HepG2 (cell line): ENCODE results near the gene GNG7. TPM values are rescaled to one million over a fixed set of nuclear protein-coding genes. Genes with fewer than 3 reads are reported as not detected.

Experiments
- ATAC-seq: fragments of 200-7000 bp; cut with Tn5 transposase; 3 replicates; pipeline ENCODE4 v1.9.1; 2020; ENCODE audit warnings: mild to moderate bottlenecking, moderate library complexity
- BruUV-seq: library from RNA; stranded (reverse); fragments of 400-500 nt; replicated peaks from 2 replicates; lab custom pipeline; 2021; lab: Mats Ljungman, UMichigan
- CTCF ChIA-PET: fragments of 300-600 bp; formaldehyde crosslinking; extraction: SDS; loops from one replicate; lab custom pipeline; 2021; ENCODE audit warnings: low total read pairs, inconsistent platforms, low intra/inter-chr PET ratio; lab: Yijun Ruan, JAX
- POLR2A ChIA-PET: fragments of 350-600 bp; sonication (Branson Sonifier 250); formaldehyde crosslinking; loops from one replicate; lab custom pipeline; 2020; ENCODE audit warnings: antibody characterized with exemption, inconsistent platforms; lab: Yijun Ruan, JAX
- DNase-seq: peaks from one replicate; pipeline ENCODE4 v3.0.0-alpha.2; 2015; ENCODE audit warnings: low spot score
- FAIRE-seq: peaks from 3 replicates; lab custom pipeline; 2011; peaks lifted over from hg19 to GRCh38; lab: Jason Lieb, UNC
- H2AFZ ChIP-seq: one replicate; pipeline ENCODE4 v1.6.1; 2011; ENCODE audit warnings: low read length, inconsistent platforms
- H3K27ac ChIP-seq: fragments of 300-600 bp; 3 replicates; pipeline ENCODE4 v1.8.0; 2011; ENCODE audit warnings: mixed run types, mild to moderate bottlenecking, mixed read lengths, low read length, inconsistent platforms; ENCODE audit not compliant: insufficient read depth; ENCODE audit errors: extremely low read length
- H3K27me3 ChIP-seq, 2 experiments: fragments of 200-600 bp in 1 of 2; 2 replicates in 1 of 2; 3 replicates in 1 of 2; pipeline versions ENCODE4 v1.6.0 to v1.8.0; 2011; ENCODE audit warnings: low read length in 2 of 2, mild to moderate bottlenecking in 2 of 2, moderate library complexity in 2 of 2, inconsistent platforms in 1 of 2; ENCODE audit not compliant: insufficient read depth in 2 of 2, control insufficient read depth in 1 of 2
- H3K36me3 ChIP-seq, 2 experiments: fragments of 200-600 bp in 1 of 2; replicated peaks in 1 of 2; 2 replicates in 1 of 2; 3 replicates in 1 of 2; pipeline versions ENCODE4 v1.5.1 to v1.8.0; 2011; ENCODE audit warnings: low read length in 2 of 2, inconsistent platforms in 1 of 2; ENCODE audit not compliant: insufficient read depth in 2 of 2, control insufficient read depth in 1 of 2
- H3K4me1 ChIP-seq: 2 replicates; pipeline ENCODE4 v1.5.1; 2012; ENCODE audit warnings: low read length, inconsistent platforms; ENCODE audit not compliant: insufficient read depth
- H3K4me2 ChIP-seq: 2 replicates; pipeline ENCODE4 v1.6.0; 2011; ENCODE audit warnings: low read depth, low read length, inconsistent platforms
- H3K4me3 ChIP-seq, 3 experiments: fragments of 200-600 bp in 1 of 3; sonication (generic), shearing (Covaris generic) in 1 of 3; replicated peaks in 1 of 3; 2 replicates each; pipeline ENCODE4 v1.5.1; 2011 to 2016; ENCODE audit warnings: low read length in 3 of 3, inconsistent platforms in 2 of 3, low read depth in 2 of 3, mild to moderate bottlenecking in 2 of 3, control low read depth in 1 of 3, mixed read lengths in 1 of 3; ENCODE audit not compliant: insufficient read depth in 1 of 3
- H3K79me2 ChIP-seq: one replicate; pipeline ENCODE4 v1.6.1; 2011; ENCODE audit warnings: low read length, inconsistent platforms; ENCODE audit not compliant: insufficient read depth
- H3K9ac ChIP-seq: 2 replicates; pipeline ENCODE4 v1.6.0; 2011; ENCODE audit warnings: mild to moderate bottlenecking, low read depth, low read length, inconsistent platforms; ENCODE audit not compliant: insufficient read depth
- H3K9me3 ChIP-seq: 2 replicates; pipeline ENCODE4 v1.5.1; 2012; ENCODE audit warnings: mild to moderate bottlenecking, low read length
- H4K20me1 ChIP-seq: 2 replicates; pipeline ENCODE4 v1.6.0; 2011; ENCODE audit warnings: inconsistent platforms, mild to moderate bottlenecking, low read length, moderate library complexity; ENCODE audit not compliant: insufficient read depth
- KDM2A ChIP-seq: sonication (generic); formaldehyde crosslinking; IDR thresholded peaks from 2 replicates; pipeline ENCODE4 v1.4.0; 2020; ENCODE audit warnings: low read depth, missing genetic modification reagents, borderline replicate concordance
- RAD51 ChIP-seq: fragments of 450-650 bp; IDR thresholded peaks from 2 replicates; pipeline ENCODE4 v1.6.1; 2016; ENCODE audit warnings: borderline replicate concordance
- RCOR2 ChIP-seq: IDR thresholded peaks from 2 replicates; pipeline ENCODE4 v1.6.1; 2016; ENCODE audit warnings: missing biosample characterization, missing genetic modification reagents
- WGBS: methylation state at CpG from one replicate; pipeline ENCODE4 v1.1.6; 2017; ENCODE audit warnings: low lambda C conversion rate; 5-methylcytosine and 5-hydroxymethylcytosine counted together
- in situ Hi-C: cut with HindIII; loops from 2 replicates; pipeline ENCODE4 v1.10.0; 2017; ENCODE audit warnings: low pct_unique_long_range_greater_than_20kb; ENCODE audit not compliant: extremely low pct_ligation_motif_present
- intact Hi-C: fragments of 100-400 bp; cut with micrococcal nuclease; formaldehyde crosslinking; loops from one replicate; pipeline ENCODE4 v1.10.0; 2022; ENCODE audit not compliant: unreplicated experiment
- polyA plus RNA-seq, 8 experiments: library from polyadenylated mRNA; depleted of rRNA in 3 of 8; stranded (reverse) in 7 of 8; unstranded in 1 of 8; fragments of >200 nt; fragmentation: Illumina TruSeq in 4 of 8; extraction: Trizol in 4 of 8; gene quantifications; 2 replicates each; pipeline versions ENCODE4 v1.2.1 to v1.2.3, GENCODE V29; 2011 to 2016; ENCODE audit warnings: low read depth in 4 of 8, missing spikeins in 1 of 8, mixed read lengths in 1 of 8; ENCODE audit not compliant: insufficient read depth in 1 of 8
- total RNA-seq, 5 experiments: library from RNA; depleted of rRNA; stranded (reverse); fragments of >200 nt; fragmentation: Illumina TruSeq; extraction: Trizol; gene quantifications; 2 replicates each; pipeline ENCODE4 v1.2.3, GENCODE V29; 2016; ENCODE audit warnings: low read depth in 1 of 5
- TF ChIP-seq, protein P1 (sequence below), 2 experiments: sonication (generic) in 1 of 2; formaldehyde crosslinking in 1 of 2; IDR thresholded peaks; 2 replicates each; pipeline versions ENCODE4 v1.5.1 to v1.6.1; 2011 to 2020; ENCODE audit warnings: borderline replicate concordance in 1 of 2, low read depth in 1 of 2, low read length in 1 of 2, mild to moderate bottlenecking in 1 of 2, missing genetic modification reagents in 1 of 2, moderate library complexity in 1 of 2
- TF ChIP-seq, protein P2 (sequence below): sonication (generic); formaldehyde crosslinking; IDR thresholded peaks from 2 replicates; pipeline ENCODE4 v1.9.0; 2021; ENCODE audit warnings: missing genetic modification reagents, borderline replicate concordance

The GNG7 gene
- total and polyA plus RNA-seq, 2 of the 13 experiments (the other 11 are each of a cell fraction or from before 2014, with no cell fraction given) = 1.4 to 3.3 TPM

DNA sequence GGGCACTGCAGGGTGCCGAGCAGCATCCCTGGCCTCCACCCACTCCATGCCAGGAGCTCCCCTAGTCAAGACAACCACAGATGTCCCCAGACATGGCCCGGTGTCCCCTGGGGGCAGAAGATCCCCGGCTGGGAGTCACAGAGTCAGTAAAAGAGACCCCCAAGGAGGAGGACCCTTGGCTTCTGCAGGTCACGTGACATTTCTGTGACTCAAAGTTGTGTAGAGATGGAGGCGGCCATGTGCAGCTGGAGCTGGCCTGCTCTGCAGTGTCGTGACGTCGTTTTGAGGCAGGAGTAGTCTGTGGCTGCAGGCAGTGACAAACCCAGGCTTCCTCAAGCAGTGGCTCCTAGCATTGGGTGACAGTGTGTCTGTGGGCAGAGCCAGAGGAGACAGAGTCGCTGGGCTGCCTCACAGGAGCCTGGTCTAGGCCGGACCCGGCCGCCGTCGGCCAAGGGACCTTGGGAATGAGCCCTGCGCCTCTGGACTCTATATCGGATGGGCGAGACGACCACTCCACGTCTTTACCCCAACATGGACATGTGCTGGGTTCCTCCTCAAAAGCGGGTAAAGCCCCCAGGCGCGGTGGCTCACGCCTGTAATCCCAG, 26.4 kb upstream of the GNG7 start:
- Histone ChIP-seq H3K4me3 (no peak overlapping the region), H3K27me3 (peaks cover 8 to 30% of the 10 kb centered on the region in 2 experiments), H3K36me3 (0 out of 5 replicates have a peak, but pooled peaks cover 0 to 3% of the 10 kb centered on the region in 2 experiments), H2AFZ (no peak overlapping the region), H4K20me1 (no peaks in the 10 kb centered on the region), H3K27ac (no peak overlapping the region), H3K4me2 (no peak overlapping the region), H3K9me3 (no peaks in the 10 kb centered on the region), H3K4me1 (peaks cover 13% of the 10 kb centered on the region; the same call in 1 of the 2 replicates), H3K9ac (no peak overlapping the region), H3K79me2 (no peaks in the 10 kb centered on the region)
- CTCF ChIA-PET = no interaction called here
- in situ Hi-C loops = no loop called here
- POLR2A ChIA-PET = no interaction called here
- ATAC-seq (no peak), DNase-seq (no peak), FAIRE-seq (no peak)
- TF ChIP-seq, protein P1, sequence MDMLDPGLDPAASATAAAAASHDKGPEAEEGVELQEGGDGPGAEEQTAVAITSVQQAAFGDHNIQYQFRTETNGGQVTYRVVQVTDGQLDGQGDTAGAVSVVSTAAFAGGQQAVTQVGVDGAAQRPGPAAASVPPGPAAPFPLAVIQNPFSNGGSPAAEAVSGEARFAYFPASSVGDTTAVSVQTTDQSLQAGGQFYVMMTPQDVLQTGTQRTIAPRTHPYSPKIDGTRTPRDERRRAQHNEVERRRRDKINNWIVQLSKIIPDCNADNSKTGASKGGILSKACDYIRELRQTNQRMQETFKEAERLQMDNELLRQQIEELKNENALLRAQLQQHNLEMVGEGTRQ (IDR thresholded peaks at IDR 0.05; ENCODE audit: low read depth, low read length) = peak; percentile 70; the same call in 1 of the 2 replicates
- TF ChIP-seq, protein P1 (CRISPR knock-in tag; IDR thresholded peaks at IDR 0.05; ENCODE audit: borderline replicate concordance) = no peak
- TF ChIP-seq, protein P2, sequence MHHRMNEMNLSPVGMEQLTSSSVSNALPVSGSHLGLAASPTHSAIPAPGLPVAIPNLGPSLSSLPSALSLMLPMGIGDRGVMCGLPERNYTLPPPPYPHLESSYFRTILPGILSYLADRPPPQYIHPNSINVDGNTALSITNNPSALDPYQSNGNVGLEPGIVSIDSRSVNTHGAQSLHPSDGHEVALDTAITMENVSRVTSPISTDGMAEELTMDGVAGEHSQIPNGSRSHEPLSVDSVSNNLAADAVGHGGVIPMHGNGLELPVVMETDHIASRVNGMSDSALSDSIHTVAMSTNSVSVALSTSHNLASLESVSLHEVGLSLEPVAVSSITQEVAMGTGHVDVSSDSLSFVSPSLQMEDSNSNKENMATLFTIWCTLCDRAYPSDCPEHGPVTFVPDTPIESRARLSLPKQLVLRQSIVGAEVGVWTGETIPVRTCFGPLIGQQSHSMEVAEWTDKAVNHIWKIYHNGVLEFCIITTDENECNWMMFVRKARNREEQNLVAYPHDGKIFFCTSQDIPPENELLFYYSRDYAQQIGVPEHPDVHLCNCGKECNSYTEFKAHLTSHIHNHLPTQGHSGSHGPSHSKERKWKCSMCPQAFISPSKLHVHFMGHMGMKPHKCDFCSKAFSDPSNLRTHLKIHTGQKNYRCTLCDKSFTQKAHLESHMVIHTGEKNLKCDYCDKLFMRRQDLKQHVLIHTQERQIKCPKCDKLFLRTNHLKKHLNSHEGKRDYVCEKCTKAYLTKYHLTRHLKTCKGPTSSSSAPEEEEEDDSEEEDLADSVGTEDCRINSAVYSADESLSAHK (CRISPR knock-in tag) = no peak
- TF ChIP-seq RCOR2 (no peak), KDM2A (CRISPR knock-in tag) (peak; percentile 34; the same call in 1 of the 2 replicates), RAD51 (peak; percentile 86)
- intact Hi-C loops = no loop called here
- 55% methylated on average over 7 of the region's 23 CpGs for WGBS
- no TSS peak for BruUV-seq
